ENCODE results near the gene EIF5AL1. TPM values are rescaled to one million over a fixed set of nuclear protein-coding genes. Genes with fewer than 3 reads are reported as not detected.
"Not testable (repeated sequence)": the region's sequence is repeated elsewhere in the genome, so short reads cannot be mapped to it uniquely, and the experiment has no call there.

The EIF5AL1 gene
- total and polyA plus RNA-seq, 7 experiments from 2014 or later: 0.06 to 1.0 (median 0.25) TPM; not detected in 1

GRCh38 chr10:79523157-79523853 lies 11.0 kb downstream of the EIF5AL1 start:
- H3K27ac ChIP-seq (ENCODE audit: low read depth, low read length); H3K9me3 Mint-ChIP-seq; H3K4me3 ChIP-seq (ENCODE audit: low read length); H3K4me1 Mint-ChIP-seq; POLR2A ChIA-PET; CTCF ChIA-PET; H3K4me3 Mint-ChIP-seq; DNase-seq; ATAC-seq; H3K4me1 ChIP-seq (ENCODE audit: control insufficient read depth in 2 of 2, insufficient read depth in 2 of 2, low read length in 2 of 2); H3K27me3 Mint-ChIP-seq; H3K36me3 ChIP-seq (ENCODE audit: control insufficient read depth in 2 of 3, insufficient read depth in 3 of 3, low read length in 3 of 3); H3K27me3 ChIP-seq (ENCODE audit: control insufficient read depth in 2 of 2, insufficient read depth in 2 of 2, low read length in 2 of 2); H3K36me3 Mint-ChIP-seq; H3K27ac Mint-ChIP-seq; H3K9me3 ChIP-seq (ENCODE audit: control insufficient read depth in 2 of 3, low read length in 3 of 3); intact Hi-C loops (cut with micrococcal nuclease): not testable (repeated sequence)

GRCh38 chr10:79525049-79525710 lies 12.8 kb downstream of the EIF5AL1 start:
- DNase-seq; intact Hi-C loops (cut with micrococcal nuclease); H3K4me1 Mint-ChIP-seq; H3K27ac Mint-ChIP-seq; POLR2A ChIA-PET; H3K27ac ChIP-seq (ENCODE audit: low read depth, low read length); H3K4me3 Mint-ChIP-seq; CTCF ChIA-PET; H3K9me3 ChIP-seq (ENCODE audit: control insufficient read depth in 2 of 3, low read length in 3 of 3); H3K27me3 Mint-ChIP-seq; H3K9me3 Mint-ChIP-seq; H3K36me3 Mint-ChIP-seq; H3K27me3 ChIP-seq (ENCODE audit: control insufficient read depth in 2 of 2, insufficient read depth in 2 of 2, low read length in 2 of 2); H3K36me3 ChIP-seq (ENCODE audit: control insufficient read depth in 2 of 3, insufficient read depth in 3 of 3, low read length in 3 of 3); ATAC-seq; H3K4me1 ChIP-seq (ENCODE audit: control insufficient read depth in 2 of 2, insufficient read depth in 2 of 2, low read length in 2 of 2); H3K4me3 ChIP-seq (ENCODE audit: low read length): not testable (repeated sequence)

- H3K9me3 Mint-ChIP-seq; H3K4me3 ChIP-seq (ENCODE audit: low read length); DNase-seq; H3K27ac Mint-ChIP-seq; H3K36me3 Mint-ChIP-seq; H3K4me3 Mint-ChIP-seq; H3K36me3 ChIP-seq (ENCODE audit: control insufficient read depth in 2 of 3, insufficient read depth in 3 of 3, low read length in 3 of 3); H3K27ac ChIP-seq (ENCODE audit: low read depth, low read length); H3K4me1 ChIP-seq (ENCODE audit: control insufficient read depth in 2 of 2, insufficient read depth in 2 of 2, low read length in 2 of 2); H3K27me3 Mint-ChIP-seq; POLR2A ChIA-PET; intact Hi-C loops (cut with micrococcal nuclease); H3K27me3 ChIP-seq (ENCODE audit: control insufficient read depth in 2 of 2, insufficient read depth in 2 of 2, low read length in 2 of 2); H3K4me1 Mint-ChIP-seq; H3K9me3 ChIP-seq (ENCODE audit: control insufficient read depth in 2 of 3, low read length in 3 of 3); CTCF ChIA-PET; ATAC-seq: not testable (repeated sequence)
Measured at GRCh38 chr10:79528261-79528660, 15.9 kb downstream of the EIF5AL1 start.

- POLR2A ChIA-PET: interaction anchor here (0.6 kb wide), 1 partner anchor 688 kb away, joined by 3 read pairs; no protein-coding TSS in a partner anchor
- H3K4me1 Mint-ChIP-seq; H3K9me3 Mint-ChIP-seq; H3K27me3 Mint-ChIP-seq; H3K4me3 Mint-ChIP-seq; DNase-seq; CTCF ChIA-PET; H3K36me3 Mint-ChIP-seq; H3K9me3 ChIP-seq (ENCODE audit: control insufficient read depth in 2 of 3, low read length in 3 of 3); H3K36me3 ChIP-seq (ENCODE audit: control insufficient read depth in 2 of 3, insufficient read depth in 3 of 3, low read length in 3 of 3); H3K4me1 ChIP-seq (ENCODE audit: control insufficient read depth in 2 of 2, insufficient read depth in 2 of 2, low read length in 2 of 2); H3K27me3 ChIP-seq (ENCODE audit: control insufficient read depth in 2 of 2, insufficient read depth in 2 of 2, low read length in 2 of 2); H3K27ac ChIP-seq (ENCODE audit: low read depth, low read length); H3K27ac Mint-ChIP-seq; ATAC-seq; intact Hi-C loops (cut with micrococcal nuclease); H3K4me3 ChIP-seq (ENCODE audit: low read length): not testable (repeated sequence)
Measured at GRCh38 chr10:79533142-79533902, 21.0 kb downstream of the EIF5AL1 start.

GRCh38 chr10:79533903-79534175 lies 21.5 kb downstream of the EIF5AL1 start:
- H3K9me3 ChIP-seq (ENCODE audit: control insufficient read depth in 2 of 3, low read length in 3 of 3); ATAC-seq; H3K4me1 Mint-ChIP-seq; H3K27me3 Mint-ChIP-seq; H3K4me3 Mint-ChIP-seq; CTCF ChIA-PET; H3K36me3 Mint-ChIP-seq; H3K27ac Mint-ChIP-seq; H3K4me1 ChIP-seq (ENCODE audit: control insufficient read depth in 2 of 2, insufficient read depth in 2 of 2, low read length in 2 of 2); H3K9me3 Mint-ChIP-seq; H3K27ac ChIP-seq (ENCODE audit: low read depth, low read length); H3K27me3 ChIP-seq (ENCODE audit: control insufficient read depth in 2 of 2, insufficient read depth in 2 of 2, low read length in 2 of 2); intact Hi-C loops (cut with micrococcal nuclease); DNase-seq; H3K36me3 ChIP-seq (ENCODE audit: control insufficient read depth in 2 of 3, insufficient read depth in 3 of 3, low read length in 3 of 3); H3K4me3 ChIP-seq (ENCODE audit: low read length): not testable (repeated sequence)
- POLR2A ChIA-PET: interaction anchor here (0.6 kb wide), 1 partner anchor 688 kb away, joined by 3 read pairs; no protein-coding TSS in a partner anchor

GRCh38 chr10:79538311-79538710 lies 26.0 kb downstream of the EIF5AL1 start:
- ATAC-seq; H3K4me3 ChIP-seq (ENCODE audit: low read length); H3K27me3 Mint-ChIP-seq; intact Hi-C loops (cut with micrococcal nuclease); H3K4me3 Mint-ChIP-seq; CTCF ChIA-PET; H3K27ac ChIP-seq (ENCODE audit: low read depth, low read length); H3K9me3 Mint-ChIP-seq; H3K36me3 Mint-ChIP-seq; POLR2A ChIA-PET; H3K4me1 ChIP-seq (ENCODE audit: control insufficient read depth in 2 of 2, insufficient read depth in 2 of 2, low read length in 2 of 2); H3K27me3 ChIP-seq (ENCODE audit: control insufficient read depth in 2 of 2, insufficient read depth in 2 of 2, low read length in 2 of 2); H3K36me3 ChIP-seq (ENCODE audit: control insufficient read depth in 2 of 3, insufficient read depth in 3 of 3, low read length in 3 of 3); DNase-seq; H3K9me3 ChIP-seq (ENCODE audit: control insufficient read depth in 2 of 3, low read length in 3 of 3); H3K27ac Mint-ChIP-seq: not testable (repeated sequence)
- peaks cover 0 to 28% (median 0%) of the 10 kb centered on the region in 7 donors for H3K4me1 Mint-ChIP-seq

DNA sequence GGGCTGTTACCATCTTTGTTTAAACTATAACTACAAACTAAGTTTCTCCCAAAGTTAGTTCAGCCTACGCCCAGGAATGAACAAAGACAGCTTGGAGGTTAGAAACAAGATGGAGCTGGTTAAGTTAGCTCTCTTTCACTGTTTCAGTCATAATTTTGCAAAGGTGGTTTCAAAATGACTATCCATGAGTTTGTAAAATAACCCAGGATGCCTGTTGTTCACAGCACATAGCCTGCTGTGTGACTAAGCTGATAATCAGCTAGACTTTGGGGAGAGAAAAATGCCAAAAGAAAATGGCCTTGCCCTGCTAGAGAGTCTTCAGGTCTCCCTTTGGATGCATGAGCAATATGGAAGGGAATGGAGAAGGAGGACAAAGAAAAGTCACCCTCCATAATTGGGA lies 28.6 kb downstream of the EIF5AL1 start:
- H3K27ac Mint-ChIP-seq; H3K27ac ChIP-seq (ENCODE audit: low read depth, low read length); H3K4me3 ChIP-seq (ENCODE audit: low read length); intact Hi-C loops (cut with micrococcal nuclease); ATAC-seq; H3K36me3 Mint-ChIP-seq; H3K9me3 ChIP-seq (ENCODE audit: control insufficient read depth in 2 of 3, low read length in 3 of 3); H3K4me1 ChIP-seq (ENCODE audit: control insufficient read depth in 2 of 2, insufficient read depth in 2 of 2, low read length in 2 of 2); H3K27me3 Mint-ChIP-seq; POLR2A ChIA-PET; H3K27me3 ChIP-seq (ENCODE audit: control insufficient read depth in 2 of 2, insufficient read depth in 2 of 2, low read length in 2 of 2); H3K36me3 ChIP-seq (ENCODE audit: control insufficient read depth in 2 of 3, insufficient read depth in 3 of 3, low read length in 3 of 3); CTCF ChIA-PET; DNase-seq; H3K4me3 Mint-ChIP-seq: not testable (repeated sequence)
- H3K4me1 Mint-ChIP-seq: peaks cover 0 to 35% (median 0%) of the 10 kb centered on the region in 7 donors
- H3K9me3 Mint-ChIP-seq: peaks cover 0 to 13% (median 0%) of the 10 kb centered on the region in 11 donors

Data from naive thymus-derived CD4-positive, alpha-beta T cell (primary cell).